Mesenchymal stem cell (in vitro differentiated cells and primary cell): ENCODE results near the gene ASF1B.
A peak's percentile ranks its signal among the peaks of the same experiment; 100 is the strongest.

Experiments used
- DNase-seq: peaks from one replicate; pipeline ENCODE4 v3.0.0-alpha.2; 2013
- H2AFZ ChIP-seq: one replicate; pipeline ENCODE4 v1.6.1; 2013; ENCODE audit warnings: low read depth, mild to moderate bottlenecking, control low read depth, inconsistent platforms, low read length, moderate library complexity
- H2AK5ac ChIP-seq: 2 replicates; pipeline ENCODE4 v1.6.1; 2013; ENCODE audit warnings: low read length, moderate library complexity, mild to moderate bottlenecking, inconsistent platforms; ENCODE audit not compliant: severe bottlenecking
- H2BK120ac ChIP-seq: one replicate; pipeline ENCODE4 v1.6.1; 2013; ENCODE audit warnings: low read depth, mild to moderate bottlenecking, inconsistent platforms, low read length, moderate library complexity
- H2BK12ac ChIP-seq, 2 experiments: one replicate each; pipeline ENCODE4 v1.6.1; 2013; ENCODE audit warnings: inconsistent platforms in 2 of 2, low read length in 2 of 2, mild to moderate bottlenecking in 2 of 2, moderate library complexity in 2 of 2, control low read depth in 1 of 2
- H2BK15ac ChIP-seq: one replicate; pipeline ENCODE4 v1.6.1; 2013; ENCODE audit warnings: mild to moderate bottlenecking, low read depth, inconsistent platforms; ENCODE audit not compliant: poor library complexity, severe bottlenecking
- H2BK5ac ChIP-seq: 2 replicates; pipeline ENCODE4 v1.6.1; 2013; ENCODE audit warnings: low read depth, mild to moderate bottlenecking, low read length, control low read depth, inconsistent platforms; ENCODE audit not compliant: poor library complexity, severe bottlenecking
- H3K14ac ChIP-seq, 2 experiments: one replicate each; pipeline ENCODE4 v1.6.1; 2013; ENCODE audit warnings: inconsistent platforms in 2 of 2, low read length in 2 of 2, control low read depth in 1 of 2, mild to moderate bottlenecking in 1 of 2, moderate library complexity in 1 of 2
- H3K18ac ChIP-seq, 2 experiments: one replicate each; pipeline ENCODE4 v1.6.1; 2013; ENCODE audit warnings: inconsistent platforms in 2 of 2, low read length in 2 of 2, control low read depth in 1 of 2, low read depth in 1 of 2, mild to moderate bottlenecking in 1 of 2
- H3K23ac ChIP-seq, 2 experiments: one replicate each; pipeline ENCODE4 v1.6.1; 2013; ENCODE audit warnings: inconsistent platforms in 2 of 2, low read length in 2 of 2, mild to moderate bottlenecking in 2 of 2, moderate library complexity in 2 of 2, control low read depth in 1 of 2
- H3K27ac ChIP-seq: 2 replicates; pipeline ENCODE4 v1.5.1; 2013; ENCODE audit warnings: mild to moderate bottlenecking, moderate library complexity, low read length, control low read depth, inconsistent platforms; ENCODE audit not compliant: poor library complexity, severe bottlenecking
- H3K27me3 ChIP-seq, 2 experiments: 2 replicates each; pipeline versions ENCODE4 v1.6.1 to v1.7.0; 2013; ENCODE audit warnings: low read length in 2 of 2, mild to moderate bottlenecking in 2 of 2, moderate library complexity in 2 of 2, control low read depth in 1 of 2, inconsistent platforms in 1 of 2; ENCODE audit not compliant: control insufficient read depth in 1 of 2, insufficient read depth in 1 of 2
- H3K36me3 ChIP-seq, 2 experiments: 2 replicates each; pipeline versions ENCODE4 v1.6.1 to v1.7.0; 2013; ENCODE audit warnings: low read length in 2 of 2, control low read depth in 1 of 2, inconsistent platforms in 1 of 2, low read depth in 1 of 2, mild to moderate bottlenecking in 1 of 2; ENCODE audit not compliant: insufficient read depth in 2 of 2, control insufficient read depth in 1 of 2
- H3K4ac ChIP-seq, 2 experiments: one replicate each; pipeline ENCODE4 v1.6.1; 2013; ENCODE audit warnings: inconsistent platforms in 2 of 2, low read length in 2 of 2, mild to moderate bottlenecking in 2 of 2, moderate library complexity in 2 of 2, control low read depth in 1 of 2, low read depth in 1 of 2
- H3K4me1 ChIP-seq: 2 replicates; pipeline ENCODE4 v1.6.1; 2013; ENCODE audit warnings: low read depth, low read length, control low read depth; ENCODE audit not compliant: control insufficient read depth, insufficient read depth
- H3K4me2 ChIP-seq: 2 replicates; pipeline ENCODE4 v1.6.1; 2013; ENCODE audit warnings: low read length, mild to moderate bottlenecking, inconsistent platforms; ENCODE audit not compliant: poor library complexity, severe bottlenecking
- H3K4me3 ChIP-seq, 2 experiments: 2 replicates each; pipeline versions ENCODE4 v1.5.1 to v1.7.0; 2013; ENCODE audit warnings: low read length in 2 of 2, mild to moderate bottlenecking in 2 of 2, control low read depth in 1 of 2, low read depth in 1 of 2; ENCODE audit not compliant: insufficient read depth in 1 of 2
- H3K79me1 ChIP-seq: replicated peaks from 2 replicates; pipeline ENCODE4 v1.6.1; 2013; ENCODE audit warnings: mild to moderate bottlenecking, control low read depth, low read length, inconsistent platforms; ENCODE audit not compliant: poor library complexity, severe bottlenecking
- H3K9ac ChIP-seq: 2 replicates; pipeline ENCODE4 v1.7.0; 2013; ENCODE audit warnings: mild to moderate bottlenecking, low read length, moderate library complexity
- H3K9me3 ChIP-seq: 2 replicates; pipeline ENCODE4 v1.7.0; 2013; ENCODE audit warnings: mild to moderate bottlenecking, low read length; ENCODE audit not compliant: control insufficient read depth
- H4K8ac ChIP-seq: one replicate; pipeline ENCODE4 v1.6.1; 2013; ENCODE audit warnings: inconsistent platforms, mild to moderate bottlenecking, low read length, moderate library complexity
- H4K91ac ChIP-seq: one replicate; pipeline ENCODE4 v1.6.1; 2013; ENCODE audit warnings: mild to moderate bottlenecking, low read length, inconsistent platforms
- WGBS: methylation state at CpG from one replicate; pipeline ENCODE4 v1.1.7; 2013; ENCODE audit warnings: mixed read lengths; 5-methylcytosine and 5-hydroxymethylcytosine counted together

ASF1B gene

DNA sequence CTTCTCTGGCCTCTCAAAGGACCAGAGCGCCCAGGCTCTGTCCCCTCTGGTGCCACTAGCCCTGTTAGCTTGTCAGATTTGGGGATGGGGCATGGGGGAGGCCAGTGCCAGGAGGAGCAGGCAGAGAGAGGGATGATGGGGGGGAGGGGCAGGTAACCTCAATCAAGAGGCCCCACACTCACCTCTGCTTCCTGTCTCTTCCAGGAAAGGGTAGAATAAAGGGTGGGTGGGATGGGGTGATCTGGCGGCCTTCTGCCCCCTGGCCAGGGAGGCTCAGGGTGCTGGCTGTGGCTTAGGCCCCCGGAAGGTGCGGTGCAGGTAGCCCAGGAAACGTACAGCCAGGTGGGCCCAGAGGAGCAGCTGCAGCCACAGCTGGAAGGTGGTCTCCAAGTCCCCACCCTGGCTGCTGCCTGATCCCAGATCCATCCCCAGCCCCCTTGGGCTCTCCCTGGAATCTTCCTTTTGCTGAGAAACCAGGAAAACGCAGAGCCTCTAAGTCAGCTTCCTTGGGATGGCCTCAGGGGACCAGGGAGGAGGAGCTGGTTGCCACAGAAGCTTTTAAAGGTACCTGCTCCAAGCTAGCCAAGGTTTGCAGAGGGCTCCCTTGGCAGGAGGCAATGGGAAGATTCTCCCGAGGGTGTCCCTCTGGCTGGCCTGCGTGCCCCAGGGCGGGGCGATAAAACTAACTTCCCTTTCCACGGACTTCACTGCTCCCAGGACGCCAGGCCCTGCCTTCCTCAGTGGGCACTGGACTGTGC is 24.2 kb downstream of the ASF1B start:
- H4K91ac ChIP-seq: peak overlapping the region; percentile 16
- H2BK15ac ChIP-seq: peak overlapping the region; percentile 44
- peak overlapping the region in 1 of 2 experiments; percentile 73 for H3K4me3 ChIP-seq
- H3K4ac ChIP-seq: peak overlapping the region in 1 of 2 experiments; percentile 42
- peaks cover 48% of the 10 kb centered on the region for H3K4me1 ChIP-seq
- no peak overlapping the region for H2BK12ac ChIP-seq
- peak overlapping the region; percentile 81 for H2BK120ac ChIP-seq
- no peak overlapping the region for H2AK5ac ChIP-seq
- 73% methylated on average over 12 of the region's 12 CpGs for WGBS
- peak overlapping the region; percentile 41 to 93 for H3K18ac ChIP-seq
- peak overlapping the region; percentile 98 for H4K8ac ChIP-seq
- peak overlapping the region in 1 of 2 experiments; percentile 32 for H3K23ac ChIP-seq
- H2BK5ac ChIP-seq: no peak overlapping the region
- no peaks in the 10 kb centered on the region for H3K27me3 ChIP-seq
- no peak overlapping the region for H2AFZ ChIP-seq
- H3K9ac ChIP-seq: peak overlapping the region; percentile 80
- peaks cover 0 to 12% of the 10 kb centered on the region in 2 experiments for H3K36me3 ChIP-seq
- DNase-seq: no peak
- no peak overlapping the region for H3K27ac ChIP-seq
- H3K4me2 ChIP-seq: peak overlapping the region; percentile 6
- H3K14ac ChIP-seq: no peak overlapping the region
- H3K79me1 ChIP-seq: peaks cover 55% of the 10 kb centered on the region
- H3K9me3 ChIP-seq: no peaks in the 10 kb centered on the region

GRCh38 chr19:14111486-14111885 is 24.9 kb downstream of the ASF1B start:
- H3K79me1 ChIP-seq: peaks cover 51% of the 10 kb centered on the region
- no peak overlapping the region for H3K14ac ChIP-seq
- peaks cover 44% of the 10 kb centered on the region for H3K4me1 ChIP-seq
- no peak overlapping the region for H3K23ac ChIP-seq
- H2BK12ac ChIP-seq: no peak overlapping the region
- peak overlapping the region in 1 of 2 experiments; percentile 8 for H3K4me3 ChIP-seq
- no peak overlapping the region for H2AFZ ChIP-seq
- no peak overlapping the region for H2BK120ac ChIP-seq
- H3K27ac ChIP-seq: no peak overlapping the region
- H3K18ac ChIP-seq: no peak overlapping the region
- H3K9ac ChIP-seq: no peak overlapping the region
- H3K27me3 ChIP-seq: no peaks in the 10 kb centered on the region
- WGBS: no CpG with 5 or more reads among the region's 1 CpG
- no peak overlapping the region for H4K91ac ChIP-seq
- H3K9me3 ChIP-seq: no peaks in the 10 kb centered on the region
- H4K8ac ChIP-seq: no peak overlapping the region
- peaks cover 3 to 20% of the 10 kb centered on the region in 2 experiments for H3K36me3 ChIP-seq
- H2BK15ac ChIP-seq: peak overlapping the region; percentile 44
- no peak overlapping the region for H3K4ac ChIP-seq
- DNase-seq: no peak
- H2AK5ac ChIP-seq: no peak overlapping the region
- H2BK5ac ChIP-seq: no peak overlapping the region
- peak overlapping the region; percentile 6 for H3K4me2 ChIP-seq

DNA sequence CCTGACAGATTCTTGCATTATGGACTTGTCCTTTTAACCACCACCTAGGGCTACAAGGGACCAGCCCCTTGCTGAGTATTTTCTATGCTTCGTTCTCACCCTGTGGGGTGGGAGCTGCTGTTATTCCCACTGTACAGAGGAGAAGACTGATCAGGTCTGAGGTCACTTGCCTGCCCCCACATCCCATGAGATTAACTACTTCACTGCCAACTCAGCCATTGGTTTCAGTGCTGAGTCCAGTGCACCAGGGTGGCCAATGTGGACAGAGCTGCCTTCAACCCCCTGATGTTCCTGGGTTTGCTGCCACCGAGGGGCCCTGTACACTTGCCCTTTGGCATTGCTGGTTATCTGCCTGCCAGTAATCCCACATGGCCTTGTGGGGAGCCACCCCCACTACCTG is 25.7 kb downstream of the ASF1B start:
- Histone ChIP-seq H3K4me3 (no peak overlapping the region), H4K8ac (no peak overlapping the region), H2BK120ac (no peak overlapping the region), H2AK5ac (no peak overlapping the region), H4K91ac (peak overlapping the region; percentile 3), H3K23ac (no peak overlapping the region), H3K4me1 (peaks cover 38% of the 10 kb centered on the region), H2BK12ac (no peak overlapping the region), H3K4ac (no peak overlapping the region), H3K18ac (no peak overlapping the region), H3K14ac (no peak overlapping the region), H3K9ac (peak overlapping the region; percentile 35), H2BK5ac (no peak overlapping the region), H3K4me2 (no peak overlapping the region), H3K36me3 (peaks cover 10 to 28% of the 10 kb centered on the region in 2 experiments), H3K27me3 (no peaks in the 10 kb centered on the region), H3K27ac (no peak overlapping the region), H2BK15ac (no peak overlapping the region), H3K9me3 (no peaks in the 10 kb centered on the region), H2AFZ (no peak overlapping the region), H3K79me1 (peaks cover 45% of the 10 kb centered on the region)
- DNase-seq: no peak
- 78% methylated on average over 2 of the region's 2 CpGs for WGBS

DNA sequence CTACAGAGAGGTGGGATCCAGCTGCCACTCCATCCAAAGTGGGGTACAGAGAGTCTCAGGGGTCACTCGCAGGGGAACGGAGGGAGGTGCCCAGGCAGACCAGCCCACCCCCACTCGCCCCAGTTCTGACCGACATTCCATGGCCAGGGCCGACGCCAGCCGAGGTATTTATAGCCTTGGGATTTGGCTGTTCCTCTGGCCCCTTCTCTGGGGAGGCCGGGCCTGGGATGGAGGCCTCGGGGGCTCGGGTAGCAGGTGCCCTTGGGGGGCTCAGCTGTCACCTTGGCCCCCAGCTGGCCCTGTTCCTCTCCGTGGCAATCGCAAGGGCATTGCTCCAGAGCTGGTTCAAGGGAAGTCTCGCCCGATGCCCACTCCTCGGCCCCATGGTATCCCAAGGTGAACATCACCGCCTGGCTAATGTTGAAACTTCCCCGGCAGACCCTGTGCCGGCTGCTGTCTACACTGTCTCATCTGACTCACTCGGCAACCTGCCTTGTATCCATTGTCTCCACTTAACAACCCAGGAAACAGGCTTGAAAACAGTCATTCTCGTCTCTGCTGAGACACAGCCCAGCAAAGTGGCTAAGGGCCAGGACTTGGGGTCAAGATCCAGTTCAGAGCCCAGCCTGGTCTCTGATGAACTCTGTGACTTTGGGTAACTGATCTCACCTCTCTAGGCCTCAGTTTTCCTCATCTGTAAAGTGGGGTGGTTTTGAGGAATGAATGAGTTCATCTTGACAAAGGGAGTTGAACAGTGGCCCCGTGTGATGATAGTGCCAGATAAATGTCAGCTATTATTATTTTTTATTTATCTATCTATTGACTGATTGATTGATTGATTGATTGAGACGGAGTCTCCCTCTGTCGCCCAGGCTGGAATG is 28.6 kb downstream of the ASF1B start:
- Histone ChIP-seq H3K4me1 (peaks cover 21% of the 10 kb centered on the region), H2AK5ac (no peak overlapping the region), H3K4ac (no peak overlapping the region), H3K14ac (no peak overlapping the region), H2BK120ac (no peak overlapping the region), H2BK5ac (no peak overlapping the region), H2AFZ (no peak overlapping the region), H3K18ac (no peak overlapping the region), H3K9me3 (no peaks in the 10 kb centered on the region), H3K79me1 (peaks cover 28% of the 10 kb centered on the region), H3K4me2 (no peak overlapping the region), H2BK15ac (peak overlapping the region; percentile 12), H2BK12ac (no peak overlapping the region), H3K9ac (peak overlapping the region; percentile 30), H3K23ac (no peak overlapping the region), H4K91ac (no peak overlapping the region), H3K27me3 (no peaks in the 10 kb centered on the region), H3K36me3 (peaks cover 30 to 40% of the 10 kb centered on the region in 2 experiments), H3K4me3 (peak overlapping the region in 1 of 2 experiments; percentile 1), H4K8ac (peak overlapping the region; percentile 16), H3K27ac (no peak overlapping the region)
- 91% methylated on average over 22 of the region's 23 CpGs for WGBS
- no peak for DNase-seq
